Astrocyte (in vitro differentiated cells and primary cell): Measurements from ENCODE around the gene DYNC1LI2. TPM values are rescaled to one million over a fixed set of nuclear protein-coding genes. Genes with fewer than 3 reads are reported as not detected.

ENCODE experiments used
- DNase-seq: peaks from one replicate; pipeline ENCODE4 v3.0.0-alpha.2; 2010; ENCODE audit warnings: low read depth
- FAIRE-seq: peaks from 2 replicates; lab custom pipeline; 2011; peaks lifted over from hg19 to GRCh38; lab: Jason Lieb, UNC
- H2AFZ ChIP-seq: 2 replicates; pipeline ENCODE4 v1.6.0; 2012; ENCODE audit warnings: low read depth, low read length, inconsistent platforms
- H3K27ac ChIP-seq: 2 replicates; pipeline ENCODE4 v1.5.1; 2011; ENCODE audit warnings: low read depth, low read length, inconsistent platforms
- H3K27me3 ChIP-seq: 2 replicates; pipeline ENCODE4 v1.6.0; 2011; ENCODE audit warnings: low read length, inconsistent platforms; ENCODE audit not compliant: insufficient read depth
- H3K36me3 ChIP-seq: 2 replicates; pipeline ENCODE4 v1.5.1; 2011; ENCODE audit warnings: low read length, inconsistent platforms; ENCODE audit not compliant: insufficient read depth
- H3K4me1 ChIP-seq: 2 replicates; pipeline ENCODE4 v1.5.1; 2011; ENCODE audit warnings: low read length, inconsistent platforms; ENCODE audit not compliant: insufficient read depth
- H3K4me2 ChIP-seq: 2 replicates; pipeline ENCODE4 v1.6.0; 2012; ENCODE audit warnings: low read length, inconsistent platforms
- H3K4me3 ChIP-seq: 2 replicates; pipeline ENCODE4 v1.5.1; 2011; ENCODE audit warnings: low read depth, mild to moderate bottlenecking, low read length, inconsistent platforms; ENCODE audit not compliant: insufficient read depth
- H3K79me2 ChIP-seq: 2 replicates; pipeline ENCODE4 v1.6.0; 2012; ENCODE audit warnings: mild to moderate bottlenecking, low read length, inconsistent platforms; ENCODE audit not compliant: insufficient read depth
- H3K9ac ChIP-seq: 2 replicates; pipeline ENCODE4 v1.6.0; 2012; ENCODE audit warnings: mild to moderate bottlenecking, low read length, inconsistent platforms
- H3K9me3 ChIP-seq: 2 replicates; pipeline ENCODE4 v1.5.1; 2012; ENCODE audit warnings: low read depth, mild to moderate bottlenecking, low read length, inconsistent platforms; ENCODE audit not compliant: insufficient read depth
- H4K20me1 ChIP-seq: 2 replicates; pipeline ENCODE4 v1.6.0; 2012; ENCODE audit warnings: low read length, inconsistent platforms; ENCODE audit not compliant: insufficient read depth
- H3K27ac Mint-ChIP-seq: one replicate; pipeline ENCODE4 v1.8.0; 2021; ENCODE audit warnings: mild to moderate bottlenecking, mixed read lengths; ENCODE audit not compliant: unreplicated experiment
- H3K27me3 Mint-ChIP-seq: one replicate; pipeline ENCODE4 v1.8.0; 2021; ENCODE audit warnings: low read depth, mixed read lengths; ENCODE audit not compliant: unreplicated experiment
- H3K36me3 Mint-ChIP-seq: one replicate; pipeline ENCODE4 v1.8.0; 2021; ENCODE audit warnings: low read depth, mixed read lengths; ENCODE audit not compliant: unreplicated experiment
- H3K4me1 Mint-ChIP-seq: one replicate; pipeline ENCODE4 v1.8.0; 2021; ENCODE audit warnings: low read depth, mixed read lengths; ENCODE audit not compliant: unreplicated experiment
- H3K4me3 Mint-ChIP-seq: one replicate; pipeline ENCODE4 v1.8.0; 2021; ENCODE audit warnings: mild to moderate bottlenecking, moderate library complexity, mixed read lengths; ENCODE audit not compliant: unreplicated experiment
- H3K9me3 Mint-ChIP-seq: one replicate; pipeline ENCODE4 v1.8.0; 2021; ENCODE audit warnings: mild to moderate bottlenecking, mixed read lengths; ENCODE audit not compliant: unreplicated experiment
- CTCF ChIP-seq: IDR thresholded peaks from 2 replicates; pipeline ENCODE4 v1.5.1; 2011; ENCODE audit warnings: low read depth, mild to moderate bottlenecking, inconsistent platforms, low read length, moderate library complexity; ENCODE audit not compliant: insufficient read depth
- EZH2 ChIP-seq: IDR thresholded peaks from 2 replicates; pipeline ENCODE4 v1.6.1; 2012; ENCODE audit warnings: mild to moderate bottlenecking, low read length, inconsistent platforms; ENCODE audit not compliant: insufficient read depth
- total RNA-seq: library from RNA; stranded (reverse); gene quantifications from 2 replicates; pipeline ENCODE4 v1.2.1, GENCODE V29; 2021

DYNC1LI2 gene
- total RNA-seq, 1 donor from 2014 or later: 150 TPM

GRCh38 chr16:66731101-66731500 is 20.3 kb downstream of the DYNC1LI2 start:
- H2AFZ ChIP-seq: no peak overlapping the region
- Mint-ChIP-seq H3K27ac (no peak overlapping the region), H3K9me3 (no peaks in the 10 kb centered on the region), H3K4me1 (peaks cover 4% of the 10 kb centered on the region), H3K36me3 (peaks cover 25% of the 10 kb centered on the region), H3K4me3 (no peak overlapping the region), H3K27me3 (no peaks in the 10 kb centered on the region)
- H3K9me3 ChIP-seq: no peaks in the 10 kb centered on the region
- H3K36me3 ChIP-seq: peaks cover 70% of the 10 kb centered on the region
- H3K9ac ChIP-seq: no peak overlapping the region
- H3K27me3 ChIP-seq: no peaks in the 10 kb centered on the region
- H4K20me1 ChIP-seq: peaks cover 60% of the 10 kb centered on the region
- H3K4me3 ChIP-seq: no peak overlapping the region
- TF ChIP-seq CTCF (no peak), EZH2 (no peak)
- no peak overlapping the region for H3K4me2 ChIP-seq
- DNase-seq (no peak), FAIRE-seq (no peak)
- H3K4me1 ChIP-seq: peaks cover 4% of the 10 kb centered on the region
- peaks cover 21% of the 10 kb centered on the region for H3K79me2 ChIP-seq
- no peak overlapping the region for H3K27ac ChIP-seq

GRCh38 chr16:66728804-66729203 is 22.6 kb downstream of the DYNC1LI2 start:
- TF ChIP-seq EZH2: no peak
- no peak for TF ChIP-seq CTCF
- Mint-ChIP-seq H3K9me3 (no peaks in the 10 kb centered on the region), H3K27ac (no peak overlapping the region), H3K36me3 (peaks cover 24% of the 10 kb centered on the region), H3K27me3 (no peaks in the 10 kb centered on the region), H3K4me1 (no peaks in the 10 kb centered on the region), H3K4me3 (no peak overlapping the region)
- peaks cover 57% of the 10 kb centered on the region for H4K20me1 ChIP-seq
- no peaks in the 10 kb centered on the region for H3K9me3 ChIP-seq
- H3K4me1 ChIP-seq: no peaks in the 10 kb centered on the region
- H3K36me3 ChIP-seq: peaks cover 75% of the 10 kb centered on the region
- no peak overlapping the region for H3K4me2 ChIP-seq
- H3K79me2 ChIP-seq: peaks cover 8% of the 10 kb centered on the region
- H3K27me3 ChIP-seq: no peaks in the 10 kb centered on the region
- H3K4me3 ChIP-seq: no peak overlapping the region
- H2AFZ ChIP-seq: no peak overlapping the region
- DNase-seq (no peak), FAIRE-seq (no peak)
- no peak overlapping the region for H3K9ac ChIP-seq
- H3K27ac ChIP-seq: no peak overlapping the region

GRCh38 chr16:66728117-66728787 is 23.2 kb downstream of the DYNC1LI2 start:
- no peak overlapping the region for H3K4me3 ChIP-seq
- Mint-ChIP-seq H3K27ac (no peak overlapping the region), H3K36me3 (peaks cover 29% of the 10 kb centered on the region), H3K4me3 (no peak overlapping the region), H3K27me3 (no peaks in the 10 kb centered on the region), H3K9me3 (no peaks in the 10 kb centered on the region), H3K4me1 (no peaks in the 10 kb centered on the region)
- H3K79me2 ChIP-seq: peaks cover 6% of the 10 kb centered on the region
- H3K27ac ChIP-seq: no peak overlapping the region
- H3K9me3 ChIP-seq: no peaks in the 10 kb centered on the region
- H3K27me3 ChIP-seq: no peaks in the 10 kb centered on the region
- peaks cover 57% of the 10 kb centered on the region for H4K20me1 ChIP-seq
- DNase-seq (peak; percentile 54), FAIRE-seq (peak; percentile 56)
- H2AFZ ChIP-seq: no peak overlapping the region
- no peak overlapping the region for H3K4me2 ChIP-seq
- H3K36me3 ChIP-seq: peaks cover 75% of the 10 kb centered on the region
- no peak overlapping the region for H3K9ac ChIP-seq
- no peaks in the 10 kb centered on the region for H3K4me1 ChIP-seq
- TF ChIP-seq EZH2 (no peak), CTCF (peak; percentile 62)
